ENCODE results near the gene CKAP4.

CKAP4 gene

DNA sequence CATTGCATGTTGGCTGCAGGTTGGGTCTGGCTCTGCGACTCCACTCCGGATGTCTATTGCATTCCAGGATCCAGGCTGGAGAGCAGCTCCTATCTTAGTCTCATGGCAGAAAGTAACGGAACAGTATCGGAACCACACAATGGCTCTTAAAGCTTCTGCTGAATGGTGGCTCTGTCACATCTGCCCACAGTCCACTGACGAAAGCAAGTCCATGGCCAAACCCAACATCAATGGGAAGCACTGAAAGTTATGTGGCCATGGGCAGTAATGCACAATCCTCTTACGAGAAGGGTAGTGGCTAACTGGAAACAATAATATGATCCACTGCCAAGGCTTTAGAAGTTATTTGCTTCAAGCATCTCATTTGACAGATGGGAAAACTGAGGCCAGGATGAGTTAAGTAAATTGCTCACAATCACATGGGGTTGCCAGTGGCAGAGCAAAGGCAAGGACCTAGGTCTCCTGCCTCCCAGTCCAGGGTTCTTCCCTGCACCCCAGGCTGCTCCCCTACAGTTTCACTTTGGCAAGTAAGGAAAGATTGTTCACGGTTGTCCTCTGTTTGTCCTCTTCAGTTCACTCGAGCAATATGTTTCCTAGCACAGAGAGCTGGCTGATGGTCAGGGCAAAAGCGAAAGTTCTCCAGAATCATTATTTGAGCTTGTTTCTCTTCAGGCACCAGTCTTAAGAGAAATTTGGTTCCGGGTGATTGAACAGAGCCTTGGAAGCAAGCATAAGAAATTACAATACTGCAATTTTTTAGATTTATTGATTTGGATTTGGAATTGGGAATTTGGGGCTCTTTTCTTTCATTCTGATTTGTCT lies 54.2 kb downstream of the CKAP4 start:
- TF ChIP-seq CTCF (IDR thresholded peaks at IDR 0.05; ENCODE audit: low read depth, low read length, missing control alignments): no peak
- DNase-seq (ENCODE audit: extremely low read depth, low read depth): no peak
- H3K4me3 ChIP-seq (replicated peaks; ENCODE audit: low read depth, low read length): no peak overlapping the region

GRCh38 chr12:106192659-106193393 lies 55.0 kb downstream of the CKAP4 start:
- no peak for TF ChIP-seq CTCF (IDR thresholded peaks at IDR 0.05; ENCODE audit: low read depth, low read length, missing control alignments)
- no peak overlapping the region for H3K4me3 ChIP-seq (replicated peaks; ENCODE audit: low read depth, low read length)
- no peak for DNase-seq (ENCODE audit: extremely low read depth, low read depth)

GRCh38 chr12:106190581-106190980 lies 57.2 kb downstream of the CKAP4 start:
- H3K4me3 ChIP-seq (replicated peaks; ENCODE audit: low read depth, low read length): no peak overlapping the region
- no peak for DNase-seq (ENCODE audit: extremely low read depth, low read depth)
- TF ChIP-seq CTCF (IDR thresholded peaks at IDR 0.05; ENCODE audit: low read depth, low read length, missing control alignments): no peak

GRCh38 chr12:106189341-106189740 lies 58.5 kb downstream of the CKAP4 start:
- TF ChIP-seq CTCF (IDR thresholded peaks at IDR 0.05; ENCODE audit: low read depth, low read length, missing control alignments): no peak
- no peak for DNase-seq (ENCODE audit: extremely low read depth, low read depth)
- H3K4me3 ChIP-seq (replicated peaks; ENCODE audit: low read depth, low read length): no peak overlapping the region

- no peak for DNase-seq (ENCODE audit: extremely low read depth, low read depth)
- no peak for TF ChIP-seq CTCF (IDR thresholded peaks at IDR 0.05; ENCODE audit: low read depth, low read length, missing control alignments)
Observed at GRCh38 chr12:106188256-106188655, 59.6 kb downstream of the CKAP4 start.

More at GRCh38 chr12:106188256-106188655, 59.6 kb downstream of the CKAP4 start:
- H3K4me3 ChIP-seq (replicated peaks; ENCODE audit: low read depth, low read length): no peak overlapping the region

All from HFF-Myc (cell line).